ENCODE measurements around the gene WNT4.

The WNT4 gene

DNA sequence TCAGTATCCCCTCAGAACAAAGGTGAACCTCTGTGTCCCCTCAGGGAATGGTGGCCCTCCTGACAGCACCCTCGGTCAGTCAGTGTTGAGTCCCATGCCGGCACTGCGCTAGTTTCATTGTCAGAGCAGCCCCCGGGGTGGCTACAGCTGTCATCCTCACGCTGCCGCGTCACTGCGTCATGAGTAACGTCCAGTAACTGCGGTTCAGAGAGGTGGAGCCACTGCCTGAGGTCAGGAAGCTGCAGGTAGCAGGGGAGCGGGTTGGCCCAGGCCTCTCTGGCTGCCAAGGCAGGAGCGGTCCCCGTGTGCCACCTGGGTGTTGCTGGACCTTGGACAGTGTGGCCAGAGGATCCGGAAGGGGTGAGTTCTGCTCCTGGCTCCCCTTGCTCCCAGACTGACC is 20.2 kb upstream of the WNT4 start:
- no peak for DNase-seq

DNA sequence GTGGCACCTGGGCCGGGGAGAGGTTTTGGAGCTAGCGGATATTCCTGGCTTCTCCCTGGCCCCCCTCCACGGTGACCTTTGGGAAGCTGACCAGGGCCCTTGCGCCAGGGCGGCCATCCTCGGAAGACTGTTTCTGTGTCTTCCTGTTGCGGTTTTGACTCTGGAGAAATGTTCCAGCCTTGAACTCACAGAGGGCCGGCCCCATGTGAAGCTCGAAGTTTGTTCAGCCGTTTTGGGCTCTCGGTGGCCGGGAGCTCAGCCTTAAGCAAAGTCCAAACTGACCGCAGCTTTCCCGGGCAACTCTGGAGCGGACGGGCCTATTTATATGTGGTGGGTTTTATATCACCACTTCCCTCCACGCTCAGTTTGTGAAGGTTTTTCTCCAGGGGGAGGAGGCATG is 17.0 kb upstream of the WNT4 start:
- no peak for DNase-seq

DNA sequence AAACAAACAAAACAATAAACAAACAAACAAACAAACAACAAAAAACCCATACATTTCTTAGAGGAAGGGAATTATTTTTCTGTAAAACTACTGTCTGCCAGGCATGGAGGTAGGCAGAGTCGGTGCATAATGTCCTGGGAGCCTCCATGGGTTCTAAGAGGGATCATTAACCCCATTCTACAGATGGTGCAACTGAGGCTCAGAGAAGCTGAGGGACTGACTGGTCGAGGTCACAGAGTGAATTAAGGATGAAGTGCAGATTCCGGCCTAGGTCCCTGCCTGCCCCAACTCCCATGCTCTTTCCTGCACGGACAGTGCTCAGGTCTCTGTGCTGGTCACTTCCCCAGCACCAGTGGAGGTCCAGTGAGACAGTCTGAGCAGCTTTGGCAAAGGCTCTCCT is 15.8 kb upstream of the WNT4 start:
- DNase-seq, result no peak

DNA sequence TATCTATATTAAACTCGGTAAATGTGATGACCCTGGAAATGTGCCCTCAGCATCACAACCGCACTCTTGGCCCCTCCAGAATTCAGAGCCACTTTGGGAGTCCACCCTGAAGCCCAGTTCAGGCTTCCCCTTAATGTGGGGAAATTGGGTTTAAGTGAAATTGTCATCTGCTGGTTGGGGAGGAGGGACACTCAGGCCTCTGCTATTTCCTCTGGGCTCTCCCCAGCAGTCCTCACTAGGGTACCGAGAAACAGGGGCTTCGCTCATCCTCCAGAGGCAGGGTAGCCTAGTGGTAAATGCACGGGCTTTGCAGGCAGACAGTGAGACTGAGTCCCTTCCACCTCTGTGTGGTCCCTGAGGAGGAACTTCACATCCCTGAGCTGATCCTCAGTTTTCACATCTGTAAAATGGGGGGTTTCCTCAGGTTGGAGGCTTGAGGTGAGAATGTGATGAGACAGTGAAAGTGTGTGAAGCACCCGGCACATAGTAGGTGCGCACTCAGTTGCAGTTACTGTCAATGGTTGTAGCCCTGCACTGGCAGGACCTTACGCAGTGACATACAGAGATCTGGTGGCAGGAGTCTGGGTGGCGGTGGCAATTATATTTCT is 14.6 kb upstream of the WNT4 start:
- no peak for DNase-seq

DNA sequence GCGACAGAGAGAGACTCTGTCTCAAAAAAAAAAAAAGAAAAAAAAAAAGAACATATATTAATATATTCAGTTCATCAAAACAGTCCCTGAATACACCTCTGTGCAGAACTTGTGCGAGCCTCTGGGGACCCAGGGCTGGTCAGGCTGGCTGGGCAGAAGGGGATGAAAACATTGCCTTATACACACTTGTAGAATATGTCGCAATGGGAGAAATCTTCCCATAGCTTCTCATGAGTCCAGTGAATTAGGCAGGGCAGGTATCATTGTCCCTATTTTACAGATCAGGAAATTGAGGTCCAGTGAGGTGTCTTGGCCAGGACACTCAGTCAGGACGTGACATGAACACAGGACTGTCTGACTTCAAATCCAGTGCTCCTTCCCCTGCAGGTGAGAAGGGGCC is 12.6 kb upstream of the WNT4 start:
- DNase-seq, result no peak

DNA sequence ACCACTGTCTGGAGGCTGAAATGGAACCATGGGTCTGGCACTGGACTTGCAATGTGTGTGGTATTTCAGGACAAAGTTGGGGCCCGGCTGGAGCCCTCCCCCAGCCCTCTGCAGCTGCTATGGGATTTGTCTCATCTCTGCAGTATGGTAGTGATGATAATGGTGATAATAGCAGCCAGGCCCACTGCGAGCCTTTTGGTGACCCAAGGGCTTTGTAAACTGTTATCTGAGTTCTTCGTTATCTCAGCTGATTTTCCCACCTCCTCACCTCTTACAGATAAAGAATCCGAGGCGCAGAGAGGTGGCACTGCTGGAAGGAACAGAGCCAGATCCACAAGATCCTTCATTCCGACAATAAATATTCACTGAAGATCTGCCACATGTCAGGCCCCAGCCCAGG is 11.7 kb upstream of the WNT4 start:
- no peak for DNase-seq

DNA sequence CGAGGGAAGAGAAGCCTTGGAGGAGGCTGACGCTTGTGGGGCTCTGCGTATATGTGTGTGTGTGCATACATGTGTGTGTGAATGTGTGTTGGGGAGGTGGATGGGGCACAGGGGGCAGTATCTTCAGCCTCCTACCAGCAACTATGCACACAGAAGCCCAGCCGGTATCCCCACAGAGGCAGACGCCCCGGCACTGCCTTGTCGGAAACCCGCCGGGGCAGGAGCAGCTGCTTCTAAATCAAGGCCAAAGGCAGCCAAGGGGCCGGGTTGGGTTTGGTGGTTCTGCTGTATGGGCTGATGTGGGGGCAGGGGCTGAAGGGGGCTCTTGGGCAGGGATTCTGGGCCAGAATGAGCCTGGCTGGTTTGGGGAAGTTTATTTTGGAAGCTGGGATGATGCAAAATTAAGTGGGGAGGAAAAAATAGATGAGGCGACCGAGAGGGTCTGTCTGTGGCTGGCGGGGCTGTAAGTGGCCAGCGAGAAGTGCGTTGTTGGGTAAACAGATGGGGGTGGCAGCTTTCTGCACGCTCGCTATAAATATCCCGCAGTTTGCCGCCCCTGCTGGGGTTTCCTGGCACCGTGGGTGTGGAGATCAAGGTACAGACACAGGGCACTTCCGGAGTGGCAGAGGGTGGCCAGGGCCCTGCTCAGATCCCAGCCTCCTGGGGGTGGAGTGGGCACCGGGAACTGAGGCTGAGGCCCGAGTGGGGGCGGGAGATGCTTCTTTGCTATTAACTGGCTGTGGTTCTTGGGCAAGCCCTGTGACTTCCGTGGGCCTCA is 11.0 kb upstream of the WNT4 start:
- DNase-seq, result no peak

DNA sequence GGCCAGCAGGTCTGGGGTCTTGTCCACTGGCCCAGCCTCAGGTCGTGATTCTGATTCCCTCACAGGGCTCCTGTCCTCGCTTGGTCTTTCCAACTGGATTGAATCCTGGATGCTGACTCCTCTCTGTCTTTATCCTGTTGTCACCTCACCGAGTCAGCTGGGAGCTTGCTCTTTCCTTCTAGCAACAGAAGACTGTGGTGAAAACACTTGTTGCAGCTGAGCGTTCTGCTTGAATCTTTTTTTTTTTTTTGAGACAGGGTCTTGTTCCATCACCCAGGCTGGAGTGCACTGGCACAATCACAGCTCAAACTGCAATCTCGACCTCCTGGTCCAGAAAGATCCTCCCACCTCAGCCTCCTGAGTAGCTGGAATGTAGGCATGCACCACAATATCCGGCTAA is 8.0 kb upstream of the WNT4 start:
- DNase-seq, result no peak

DNA sequence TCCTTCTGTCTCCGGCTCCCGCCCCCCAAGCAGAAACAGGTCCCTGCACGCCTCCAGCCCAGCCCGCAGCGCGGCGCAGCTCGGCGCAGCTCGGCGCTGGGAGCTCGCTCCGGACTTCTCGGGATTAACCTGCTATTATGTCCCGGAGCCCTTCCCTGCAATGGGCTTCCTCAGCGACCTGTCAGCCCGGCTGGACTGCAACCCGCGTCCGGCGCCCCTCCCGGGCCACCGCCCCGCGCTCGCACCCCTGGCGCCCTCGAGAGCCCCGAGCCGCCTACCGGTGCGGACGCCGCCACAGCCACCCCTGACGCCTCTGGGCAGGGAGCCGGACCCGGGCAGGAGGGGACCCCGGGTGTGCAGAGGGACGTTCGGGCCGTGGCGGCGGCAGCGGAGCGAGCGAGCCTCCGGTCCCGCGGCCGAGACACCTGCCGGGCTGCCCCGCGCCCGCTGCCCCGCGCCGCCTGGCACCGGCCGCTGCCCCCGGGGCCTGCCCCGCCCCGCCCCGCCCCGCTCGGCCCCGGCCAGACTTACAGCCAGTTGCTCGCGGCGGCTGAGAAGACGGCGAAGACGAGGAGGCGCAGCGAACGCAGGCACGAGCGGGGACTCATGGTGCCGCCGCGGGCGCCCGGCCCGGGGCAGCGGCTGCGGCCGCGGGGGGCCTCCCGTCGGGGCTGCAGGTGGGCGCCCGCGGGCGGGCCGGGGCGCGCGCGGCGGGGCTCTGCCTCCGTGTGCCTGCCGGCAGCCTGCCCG is 407 bp downstream of the WNT4 start:
- DNase-seq, result no peak

DNA sequence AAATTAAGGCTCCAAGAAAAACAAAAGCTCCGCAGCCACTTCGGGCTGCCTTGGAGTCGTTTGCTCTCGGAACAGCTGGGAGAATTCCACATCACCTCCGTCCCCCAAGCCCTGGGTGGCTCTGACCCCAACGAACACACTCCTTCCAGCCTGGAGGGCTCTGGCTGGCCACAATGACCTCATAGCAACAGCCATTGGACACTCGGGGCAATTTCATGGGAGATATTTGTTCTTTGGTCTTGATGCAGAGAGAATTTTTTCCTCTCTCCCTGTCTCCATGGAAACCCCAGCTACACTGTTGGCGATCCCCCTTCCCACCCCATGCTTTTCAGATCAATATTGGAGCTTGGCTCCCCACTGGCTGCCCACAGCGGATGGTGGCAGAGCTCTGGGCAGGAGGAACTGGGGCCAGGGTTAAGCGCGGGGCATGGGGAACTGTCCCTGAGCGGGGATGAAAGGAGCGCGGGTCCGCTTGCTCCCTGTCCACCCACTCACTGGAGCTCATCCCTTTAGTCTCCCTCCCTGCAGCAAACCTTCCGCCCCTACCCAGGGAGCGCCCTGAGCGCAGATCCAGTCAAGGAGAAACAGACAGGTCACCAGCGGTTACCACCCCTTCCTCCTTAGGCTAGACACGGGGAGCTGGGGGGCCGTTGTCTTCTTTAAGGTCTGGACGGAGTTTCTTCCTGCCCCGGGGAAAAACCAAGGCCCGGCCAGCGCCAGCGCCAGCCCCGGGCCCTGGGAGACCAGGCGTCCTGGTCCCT is 1.2 kb downstream of the WNT4 start:
- no peak for DNase-seq

DNA sequence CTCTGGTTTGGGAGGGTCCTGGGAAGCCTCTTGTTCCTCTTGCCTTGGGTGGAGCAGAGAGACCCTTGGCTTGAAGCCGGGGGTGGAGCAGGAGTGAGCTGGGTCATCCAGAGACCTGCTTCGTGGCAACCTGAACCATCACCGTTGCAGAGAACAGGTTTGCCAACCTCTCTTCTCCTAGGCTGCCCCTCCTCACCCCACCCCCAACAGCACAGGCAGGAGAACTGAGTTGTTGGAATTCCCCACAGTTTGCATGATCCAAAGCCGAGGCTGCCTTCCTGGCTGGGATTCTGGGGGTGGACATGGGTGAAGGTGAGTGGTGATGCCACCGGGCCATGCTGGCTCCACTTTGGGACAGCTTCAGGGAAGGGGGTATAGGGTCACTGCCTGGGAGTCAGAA is 2.2 kb downstream of the WNT4 start:
- DNase-seq, result no peak

DNA sequence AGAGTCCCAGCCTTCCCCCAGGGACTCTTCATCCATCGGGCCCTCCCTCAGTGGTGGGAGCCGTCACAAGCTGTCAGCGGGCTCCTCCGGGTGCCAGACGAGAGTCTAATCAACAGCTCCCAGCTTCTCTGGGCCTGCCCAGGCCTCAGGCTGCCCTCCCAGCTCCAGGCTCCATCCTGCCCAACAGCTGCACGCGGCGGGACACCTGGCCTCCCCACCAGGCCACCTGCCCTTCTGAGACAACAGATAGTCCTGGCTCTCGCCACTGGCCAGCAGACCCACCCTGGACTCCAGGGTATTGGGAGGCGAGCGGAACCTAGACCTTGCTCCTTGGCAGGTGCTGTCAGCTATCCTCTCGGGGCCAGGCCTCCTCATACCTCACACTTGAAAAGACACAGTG is 3.1 kb downstream of the WNT4 start:
- no peak for DNase-seq

DNA sequence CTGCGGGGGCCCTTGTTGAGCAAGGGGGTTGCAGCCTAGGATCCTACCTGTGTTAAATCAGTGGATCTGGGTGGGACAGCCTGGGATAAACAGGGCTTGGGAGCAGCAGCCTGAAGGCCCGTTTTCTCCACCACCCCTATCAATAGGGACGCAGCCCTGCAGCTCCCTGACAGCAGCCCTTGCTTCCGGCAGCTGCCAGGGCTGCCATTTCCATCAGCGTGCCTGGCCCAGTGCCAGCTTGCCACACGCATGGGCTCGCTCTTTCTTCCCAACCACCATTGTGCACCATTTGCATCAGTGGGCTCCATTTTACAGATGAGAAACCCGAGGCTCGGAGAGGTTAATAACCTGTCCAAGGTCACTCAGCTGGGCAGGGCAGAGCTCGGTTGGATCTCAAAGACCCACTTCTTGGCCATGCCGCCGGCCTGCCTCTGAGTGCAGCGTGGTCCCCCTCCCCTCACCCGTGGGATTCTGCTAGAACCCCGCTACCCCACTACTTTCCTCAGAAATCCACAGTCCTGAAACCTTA is 3.8 kb downstream of the WNT4 start:
- DNase-seq, result no peak

DNA sequence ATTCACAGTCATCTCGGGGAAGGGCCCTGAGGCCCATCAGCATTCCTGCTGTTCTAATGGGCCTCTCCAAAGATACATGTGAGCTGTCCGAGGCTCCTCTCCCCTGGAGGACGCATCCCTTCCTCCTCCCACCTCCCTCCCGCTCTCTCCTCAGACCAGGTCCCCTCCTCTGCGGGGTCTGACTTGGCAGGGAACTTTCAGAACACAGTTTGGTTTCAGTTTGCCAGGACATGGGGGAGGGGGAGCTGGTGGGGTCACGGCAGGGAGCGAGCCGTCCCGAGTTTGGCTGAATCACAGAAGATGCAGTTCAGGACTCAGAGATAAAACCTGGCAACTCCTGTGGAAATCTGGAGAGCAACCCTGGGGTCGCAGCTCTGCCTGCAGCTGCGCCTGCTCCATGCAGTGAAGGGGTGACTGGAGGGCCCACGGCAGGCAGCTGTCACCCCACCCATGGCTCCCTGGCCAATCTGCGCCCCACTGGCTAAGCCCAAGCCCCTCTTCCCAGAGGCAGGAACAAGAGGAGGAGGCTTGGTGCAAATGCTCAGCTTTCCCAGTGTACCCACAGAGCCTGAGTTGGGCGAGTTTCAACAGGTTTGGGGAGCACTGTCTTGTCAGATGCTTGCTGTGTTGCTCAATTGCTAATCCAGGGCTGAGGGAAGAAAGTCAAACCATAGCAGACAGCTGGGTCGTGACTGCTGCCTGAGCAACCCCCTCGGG is 5.7 kb downstream of the WNT4 start:
- no peak for DNase-seq

DNA sequence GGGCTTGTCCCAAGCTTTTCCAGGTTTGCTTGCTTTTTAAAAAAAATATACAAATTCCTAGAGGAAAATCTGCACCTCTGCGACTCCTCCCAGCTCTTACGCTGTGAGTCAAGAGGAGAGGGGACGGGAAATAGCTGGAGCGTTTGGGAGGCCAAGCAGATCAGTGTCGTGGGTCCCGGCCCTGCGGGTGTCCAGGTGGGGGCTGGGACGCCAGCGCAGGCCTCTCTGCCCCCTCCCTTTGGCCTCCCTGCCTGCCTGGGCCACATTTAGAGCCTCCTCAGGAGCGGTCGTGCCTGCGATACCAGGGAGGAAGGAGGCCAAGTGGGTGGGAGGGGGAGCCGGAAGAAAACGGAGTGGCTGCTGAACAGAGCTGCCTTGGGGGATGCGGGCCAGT is 9.0 kb downstream of the WNT4 start:
- no peak for DNase-seq

DNA sequence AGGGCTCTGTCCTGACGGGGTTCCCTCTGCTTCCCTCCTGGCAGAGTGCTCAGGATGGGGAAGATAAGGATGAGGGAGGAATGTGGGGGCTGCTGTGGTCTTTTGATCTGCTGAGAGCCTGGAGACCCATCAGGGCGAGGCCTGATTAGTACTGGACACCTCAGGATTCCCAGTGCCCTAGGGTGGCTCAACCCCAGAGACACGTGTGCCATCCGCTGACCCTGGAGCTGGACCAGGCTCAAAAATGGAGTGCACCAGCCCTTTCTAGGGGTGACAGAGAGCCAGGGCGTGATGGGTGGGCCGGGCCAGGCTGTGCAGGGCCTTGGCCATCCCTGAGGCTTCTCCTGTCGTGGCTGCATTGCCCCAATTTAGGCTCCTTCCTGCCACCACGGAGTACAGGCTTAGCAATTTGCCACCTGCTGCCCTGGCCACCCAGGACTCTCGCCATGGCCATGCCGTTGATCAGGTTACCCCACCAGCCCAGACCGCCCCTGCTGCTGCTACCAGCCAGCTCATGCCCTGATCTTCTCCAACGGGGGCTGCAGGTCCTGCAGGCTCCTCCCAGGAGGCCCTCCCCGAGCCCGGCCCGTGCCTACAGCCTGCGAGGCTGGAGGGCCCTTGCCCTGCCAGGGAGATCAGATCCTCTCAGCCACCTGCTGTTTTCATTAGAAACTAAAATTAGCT is 9.5 kb downstream of the WNT4 start:
- DNase-seq, result no peak

DNA sequence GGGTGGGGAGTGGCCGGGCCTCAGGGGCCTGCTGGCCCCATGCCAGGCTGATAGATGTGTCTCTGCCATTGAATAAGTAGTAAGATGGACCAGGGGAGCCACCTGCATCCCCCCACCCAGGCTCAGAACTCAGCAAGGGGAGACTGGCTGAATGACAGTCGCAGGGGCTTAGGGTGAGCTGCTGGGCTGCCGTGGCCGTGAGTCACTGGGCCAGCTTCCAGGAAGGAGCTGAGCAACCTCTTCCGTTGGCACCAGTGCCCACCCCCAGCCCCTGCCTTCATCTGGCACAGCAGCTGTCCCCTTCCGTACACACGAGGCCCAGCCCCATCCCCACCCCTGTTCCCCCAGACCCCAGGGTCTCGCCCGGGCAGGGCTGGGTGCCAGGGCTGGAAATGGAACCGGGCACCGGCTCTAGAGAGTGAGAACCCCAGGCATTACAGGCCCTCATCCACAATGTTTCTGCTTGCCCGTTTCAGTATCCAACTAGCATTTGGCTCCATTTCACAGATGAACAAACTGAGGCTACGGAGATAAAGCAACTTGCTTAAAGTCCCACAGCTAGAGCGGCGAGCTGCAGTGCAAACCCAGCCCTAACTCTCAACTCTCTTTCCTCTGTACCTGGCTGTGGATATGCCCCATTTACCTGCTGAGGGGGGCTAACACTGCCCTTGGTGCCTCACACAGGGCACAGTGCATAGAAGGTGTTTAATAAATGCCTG is 10.2 kb downstream of the WNT4 start:
- peak; percentile 58 for DNase-seq

DNA sequence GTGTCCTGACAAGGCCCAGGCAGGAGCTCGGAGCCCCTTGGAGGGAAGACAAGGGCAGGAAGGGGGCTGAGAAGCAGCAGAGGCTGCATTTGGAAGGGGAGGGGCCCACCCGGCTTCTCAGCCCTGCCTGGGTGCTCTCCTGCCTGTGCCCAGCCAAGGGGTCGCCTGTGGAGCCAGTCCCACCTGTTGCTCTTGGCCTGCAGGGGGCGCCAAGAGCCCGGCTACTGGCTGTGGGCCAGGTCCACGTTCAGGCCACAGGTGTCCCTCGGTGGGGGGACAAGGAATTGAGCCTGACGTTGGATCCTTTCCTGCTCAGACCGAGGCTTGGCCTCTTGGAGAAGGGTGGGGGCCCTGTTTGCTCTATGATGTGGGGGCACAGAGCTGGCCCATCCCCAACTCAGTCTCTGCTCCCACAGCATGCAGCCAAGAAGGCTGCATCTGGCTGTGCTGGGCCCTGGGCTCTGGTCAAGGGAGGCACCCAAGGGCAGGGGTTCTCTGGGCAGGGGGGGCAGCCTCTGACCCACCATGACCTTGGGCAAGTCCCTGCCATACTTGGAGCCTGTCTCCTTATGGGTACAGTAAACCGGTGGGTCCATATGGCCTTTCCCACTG is 10.9 kb downstream of the WNT4 start:
- no peak for DNase-seq

DNA sequence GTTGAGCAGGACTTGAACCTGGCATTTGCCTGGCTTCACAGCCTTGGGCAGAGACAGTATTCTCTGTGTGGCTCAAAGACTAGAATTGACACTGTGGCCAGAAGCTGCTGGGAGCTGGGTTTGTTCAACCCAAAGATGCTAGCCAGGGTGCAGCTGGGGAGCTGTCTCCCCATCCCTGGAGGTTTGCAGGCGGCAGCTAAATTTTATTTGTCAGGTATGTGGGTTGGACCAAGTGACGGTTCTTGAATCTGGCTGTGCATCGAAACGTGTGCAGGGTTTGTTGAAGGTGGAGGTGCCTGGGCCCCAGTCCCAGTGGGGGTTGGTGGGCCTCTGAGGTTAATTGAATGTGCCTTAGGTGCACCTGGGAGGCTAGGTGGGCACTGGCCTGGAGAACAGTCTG is 11.8 kb downstream of the WNT4 start:
- no peak for DNase-seq

DNA sequence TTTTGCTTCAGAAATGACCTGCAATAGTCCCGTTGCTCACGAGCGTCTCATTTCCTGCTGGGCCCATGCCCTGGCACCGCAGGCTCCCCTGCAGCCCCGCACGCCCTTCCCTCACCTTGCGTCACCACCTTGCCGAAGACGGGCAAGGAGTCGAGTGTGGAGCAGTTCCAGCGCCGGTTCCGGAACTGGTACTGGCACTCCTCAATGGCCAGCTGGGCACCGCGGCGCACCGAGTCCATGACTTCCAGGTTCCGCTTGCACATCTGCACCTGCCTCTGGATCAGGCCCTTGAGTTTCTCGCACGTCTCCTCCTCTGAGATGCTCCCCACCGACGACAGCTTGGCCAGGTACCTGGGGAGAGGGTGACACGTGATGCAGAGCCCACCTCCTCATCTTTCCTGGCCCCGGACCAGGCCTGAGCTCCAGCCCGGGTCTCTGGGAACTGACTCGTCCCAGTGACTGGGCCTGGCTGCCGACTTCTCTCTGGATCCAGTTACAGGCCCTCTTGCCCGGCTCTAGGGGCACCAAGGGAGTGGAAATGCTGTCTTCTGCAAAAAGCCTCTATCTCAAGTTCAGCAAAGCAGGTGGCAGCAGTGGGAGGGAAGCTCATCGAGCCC is 13.3 kb downstream of the WNT4 start:
- no peak for DNase-seq

Data from fibroblast of skin of right quadriceps (primary cell).